Astrocyte (in vitro differentiated cells and primary cell): Measurements from ENCODE around the gene MTNR1A.

Source experiments
- CTCF ChIP-seq: IDR thresholded peaks from 2 replicates; pipeline ENCODE4 v1.5.1; 2011; ENCODE audit warnings: low read depth, mild to moderate bottlenecking, inconsistent platforms, low read length, moderate library complexity; ENCODE audit not compliant: insufficient read depth
- EZH2 ChIP-seq: IDR thresholded peaks from 2 replicates; pipeline ENCODE4 v1.6.1; 2012; ENCODE audit warnings: mild to moderate bottlenecking, low read length, inconsistent platforms; ENCODE audit not compliant: insufficient read depth

DNA sequence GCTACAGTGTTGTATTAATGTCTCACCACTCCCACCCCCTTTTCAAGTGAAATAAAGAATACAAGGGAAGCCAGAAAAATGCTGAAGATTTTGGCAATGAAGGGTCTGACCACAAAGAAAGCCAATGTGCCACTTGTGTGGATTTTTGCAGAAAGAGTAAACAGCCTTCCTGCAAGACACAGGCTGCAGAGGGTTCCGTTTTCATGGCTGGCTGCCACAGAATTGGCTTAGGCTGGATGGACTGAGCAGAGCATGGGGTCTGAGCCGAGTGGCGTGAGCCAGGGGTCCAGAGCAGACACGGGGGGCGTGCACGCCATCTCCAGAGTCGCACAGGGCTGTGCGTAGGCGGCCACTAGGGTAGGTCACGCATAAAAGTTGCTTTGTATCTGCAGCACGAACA is 69.2 kb downstream of the MTNR1A start:
- TF ChIP-seq CTCF (no peak), EZH2 (no peak)
